ENCODE results near the gene SORBS1.

GRCh38 chr10:95458871-95459270, 102.3 kb downstream of the SORBS1 start:
- TF ChIP-seq STAG1 (CRISPR knock-in tag; IDR thresholded peaks at IDR 0.05; ENCODE audit: borderline replicate concordance) (no peak), TARDBP (IDR thresholded peaks at IDR 0.05) (no peak), ZNF3 (CRISPR knock-in tag; IDR thresholded peaks at IDR 0.05) (no peak), E2F1 (CRISPR knock-in tag; IDR thresholded peaks at IDR 0.05) (no peak)
